NCI-H128 (cell line): Measurements from ENCODE around the gene SCYL1.

Experiments used
- DNase-seq: peaks from one replicate; lab custom pipeline; 2025; ENCODE audit not compliant: unreplicated experiment; lab: John Stamatoyannopoulos, UW

SCYL1 gene

GRCh38 chr11:65579291-65579690, 54.4 kb downstream of the SCYL1 start:
- DNase-seq, result no peak

DNA sequence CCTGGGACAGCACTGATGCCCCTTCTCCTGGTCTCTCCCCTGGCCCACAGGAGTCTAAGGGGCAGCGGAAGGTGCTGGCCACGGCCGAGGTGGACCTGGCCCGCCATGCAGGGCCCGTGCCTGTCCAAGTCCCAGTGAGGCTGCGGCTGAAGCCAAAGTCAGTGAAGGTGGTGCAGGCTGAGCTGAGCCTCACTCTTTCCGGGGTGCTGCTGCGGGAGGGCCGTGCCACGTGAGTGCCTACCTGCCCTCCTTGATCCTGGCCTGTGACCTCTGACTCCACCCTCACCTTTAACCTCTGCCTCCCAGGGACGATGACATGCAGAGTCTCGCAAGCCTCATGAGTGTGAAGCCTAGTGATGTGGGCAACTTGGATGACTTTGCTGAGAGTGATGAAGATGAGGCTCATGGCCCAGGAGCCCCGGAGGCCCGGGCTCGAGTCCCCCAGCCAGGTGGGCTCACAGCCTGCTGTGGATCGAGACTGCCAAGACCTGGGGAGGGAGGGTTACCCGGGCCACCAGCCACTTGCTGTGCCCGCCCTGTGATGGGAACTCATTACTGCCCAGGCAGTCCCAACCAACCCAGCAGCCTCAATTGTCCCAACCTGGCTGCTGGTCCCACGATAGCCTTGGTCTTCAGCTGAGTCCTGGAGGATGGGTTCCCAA, 55.3 kb downstream of the SCYL1 start:
- DNase-seq, result no peak

DNA sequence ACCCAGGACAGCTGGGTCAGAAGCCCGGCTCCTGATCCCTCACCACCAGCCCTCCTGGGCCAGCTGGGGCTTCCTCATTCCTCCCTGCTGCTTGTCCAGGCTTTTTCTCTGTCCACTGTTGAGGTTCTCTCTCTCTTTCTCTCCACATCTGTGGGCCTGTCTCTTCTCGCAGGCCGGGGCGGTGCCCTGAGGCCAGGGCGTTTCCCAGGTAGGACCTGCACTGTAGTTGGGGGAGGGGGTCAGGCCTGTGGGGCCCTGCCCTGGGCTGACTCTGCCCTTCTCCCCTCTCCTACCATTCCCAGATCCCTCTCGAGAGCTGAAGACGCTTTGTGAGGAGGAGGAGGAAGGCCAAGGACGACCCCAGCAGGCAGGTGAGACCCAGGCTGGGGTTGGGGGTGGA, 55.9 kb downstream of the SCYL1 start:
- DNase-seq, result no peak

GRCh38 chr11:65581928-65582327, 57.0 kb downstream of the SCYL1 start:
- DNase-seq, result no peak

GRCh38 chr11:65583589-65583988, 58.7 kb downstream of the SCYL1 start:
- no peak for DNase-seq

- no peak for DNase-seq
These were observed 59.2 kb downstream of the SCYL1 start for GRCh38 chr11:65584106-65584505.

DNA sequence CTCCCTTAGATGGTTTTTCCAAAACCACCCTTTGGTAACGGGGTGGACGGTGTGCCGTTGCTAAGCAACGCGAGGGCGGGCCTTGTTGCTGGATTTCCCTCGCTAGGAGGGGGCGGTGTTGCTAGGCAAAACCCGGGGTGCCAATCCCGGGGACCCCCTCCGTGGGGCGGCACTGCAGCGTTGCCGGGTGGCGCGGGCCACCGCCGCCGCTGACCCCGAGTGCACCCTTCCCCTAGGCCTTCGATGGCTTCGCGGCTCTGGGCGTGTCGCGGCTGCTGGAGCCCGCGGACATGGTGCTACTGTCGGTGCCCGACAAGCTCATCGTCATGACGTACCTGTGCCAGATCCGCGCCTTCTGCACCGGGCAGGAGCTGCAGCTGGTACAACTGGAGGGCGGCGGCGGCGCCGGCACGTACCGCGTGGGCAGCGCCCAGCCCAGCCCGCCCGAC, 59.9 kb downstream of the SCYL1 start:
- DNase-seq, result no peak

- DNase-seq, result no peak
These were observed 60.7 kb downstream of the SCYL1 start for GRCh38 chr11:65585396-65586246.

GRCh38 chr11:65586247-65586630, 61.4 kb downstream of the SCYL1 start:
- no peak for DNase-seq

DNA sequence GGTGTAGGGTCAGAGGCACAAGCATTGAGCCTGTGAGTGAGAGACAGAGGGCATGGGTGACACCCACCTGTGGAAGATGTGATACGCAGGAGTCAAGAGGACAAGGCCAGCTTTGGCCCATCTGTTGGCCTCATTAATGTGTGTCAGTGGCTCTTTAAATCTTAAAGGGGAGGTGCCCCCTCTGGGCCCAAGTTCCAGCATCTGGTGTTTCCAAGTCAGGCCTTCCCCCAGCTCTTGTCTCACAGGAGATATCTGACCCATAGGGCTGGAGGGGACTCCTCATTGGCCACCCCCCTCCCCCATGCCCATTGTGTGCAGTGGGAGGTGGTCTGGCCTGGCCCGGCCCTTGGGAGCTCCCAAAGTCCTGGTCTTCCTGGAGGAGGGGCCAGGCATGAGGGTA, 61.8 kb downstream of the SCYL1 start:
- DNase-seq, result no peak
